Stimulated activated CD4-positive, alpha-beta T cell treated with anti-CD3 and anti-CD28 coated beads, Interleukin-2, amount 100 ng/mL, for 24 hours (primary cell): ENCODE measurements around the gene TCP11L1.
"Not testable (repeated sequence)": the region's sequence is repeated elsewhere in the genome, so short reads cannot be mapped to it uniquely, and the experiment has no call there.

Source experiments
- DNase-seq, 2 donors: peaks; one replicate each; pipeline ENCODE4 v3.0.0-alpha.2; 2020

The TCP11L1 gene

GRCh38 chr11:33033493-33033892, 5.9 kb upstream of the TCP11L1 start:
- no peak for DNase-seq

GRCh38 chr11:33035011-33035410, 4.4 kb upstream of the TCP11L1 start:
- no peak for DNase-seq

- peak; percentile 51 for DNase-seq
Measured at GRCh38 chr11:33040033-33040861, 875 bp downstream of the TCP11L1 start.

DNA sequence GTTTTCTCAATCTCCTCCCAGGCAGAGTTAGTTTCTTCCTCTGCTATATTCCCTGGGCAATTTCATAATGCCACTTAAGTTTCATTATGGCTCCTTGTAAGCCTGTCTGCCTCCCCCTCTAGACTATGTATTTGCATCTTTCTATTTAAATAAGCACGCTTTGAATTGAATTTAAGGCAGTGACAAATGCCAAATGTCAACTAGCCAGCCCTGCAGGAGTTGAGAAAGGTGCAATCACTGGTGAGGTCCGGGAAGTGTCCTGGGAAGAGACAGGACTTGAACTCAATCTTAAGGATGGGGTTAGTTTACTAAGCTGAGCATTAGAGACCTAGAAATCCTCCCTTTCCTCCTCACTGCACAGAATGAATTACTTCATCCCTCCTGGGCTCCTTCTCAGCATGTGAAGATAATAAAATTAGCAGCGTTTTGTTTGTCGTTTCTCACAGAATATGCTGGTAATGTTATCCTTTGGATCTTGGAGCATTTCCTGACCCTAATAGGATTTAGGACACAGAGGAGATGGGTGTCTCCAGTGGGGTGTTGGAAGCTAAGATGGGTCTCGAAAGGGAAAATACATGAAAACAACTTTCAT, 1.6 kb downstream of the TCP11L1 start:
- no peak for DNase-seq

DNA sequence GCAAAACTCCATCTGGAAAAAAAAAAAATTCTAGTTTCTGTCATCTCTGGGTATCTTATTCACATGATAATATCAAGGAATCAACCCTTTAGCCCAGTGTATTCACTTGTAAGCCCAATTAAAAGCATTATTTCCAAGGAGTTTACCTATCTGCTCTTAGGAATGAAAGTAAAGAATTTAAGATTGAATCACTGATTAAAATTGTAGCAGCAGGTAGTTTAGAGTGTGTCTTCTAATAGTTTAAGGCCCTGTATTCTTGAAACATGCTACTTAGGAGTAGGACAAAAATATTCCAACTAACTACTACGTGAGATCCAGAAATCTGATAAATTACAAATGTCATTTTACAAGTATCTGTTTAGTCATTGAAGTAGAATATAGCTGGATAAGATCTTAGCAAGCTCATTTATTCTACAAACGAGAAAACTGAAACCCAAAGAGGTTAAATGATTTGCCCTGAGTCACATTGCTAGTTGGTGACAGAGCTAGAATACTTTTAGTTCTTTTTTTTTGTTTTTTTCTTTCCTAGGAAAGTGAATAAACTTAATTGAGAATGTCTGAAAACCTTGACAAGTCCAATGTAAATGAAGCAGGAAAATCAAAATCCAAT, 4.0 kb downstream of the TCP11L1 start:
- DNase-seq, result no peak

GRCh38 chr11:33044285-33044756, 4.9 kb downstream of the TCP11L1 start:
- DNase-seq, result no peak

- no peak for DNase-seq
Measured at GRCh38 chr11:33045551-33046255, 6.3 kb downstream of the TCP11L1 start.

DNA sequence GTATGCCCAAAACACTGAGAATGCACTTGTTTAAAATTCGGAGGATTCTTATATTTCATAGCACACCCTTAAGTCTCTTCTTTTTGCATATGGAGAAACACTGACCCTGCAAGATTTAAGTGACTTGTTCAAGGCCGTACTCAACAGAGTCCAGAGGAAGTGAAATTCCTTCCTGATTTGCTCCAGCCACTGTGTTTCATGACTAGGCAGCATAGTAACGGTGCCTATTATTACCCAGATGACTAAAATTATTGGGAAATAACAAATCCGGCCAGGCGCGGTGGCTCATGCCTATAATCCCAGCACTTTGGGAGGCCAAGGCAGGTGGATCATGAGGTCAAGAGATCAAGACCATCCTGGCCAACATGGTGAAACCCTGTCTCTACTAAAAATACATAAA, 9.3 kb downstream of the TCP11L1 start:
- not testable (repeated sequence) for DNase-seq

DNA sequence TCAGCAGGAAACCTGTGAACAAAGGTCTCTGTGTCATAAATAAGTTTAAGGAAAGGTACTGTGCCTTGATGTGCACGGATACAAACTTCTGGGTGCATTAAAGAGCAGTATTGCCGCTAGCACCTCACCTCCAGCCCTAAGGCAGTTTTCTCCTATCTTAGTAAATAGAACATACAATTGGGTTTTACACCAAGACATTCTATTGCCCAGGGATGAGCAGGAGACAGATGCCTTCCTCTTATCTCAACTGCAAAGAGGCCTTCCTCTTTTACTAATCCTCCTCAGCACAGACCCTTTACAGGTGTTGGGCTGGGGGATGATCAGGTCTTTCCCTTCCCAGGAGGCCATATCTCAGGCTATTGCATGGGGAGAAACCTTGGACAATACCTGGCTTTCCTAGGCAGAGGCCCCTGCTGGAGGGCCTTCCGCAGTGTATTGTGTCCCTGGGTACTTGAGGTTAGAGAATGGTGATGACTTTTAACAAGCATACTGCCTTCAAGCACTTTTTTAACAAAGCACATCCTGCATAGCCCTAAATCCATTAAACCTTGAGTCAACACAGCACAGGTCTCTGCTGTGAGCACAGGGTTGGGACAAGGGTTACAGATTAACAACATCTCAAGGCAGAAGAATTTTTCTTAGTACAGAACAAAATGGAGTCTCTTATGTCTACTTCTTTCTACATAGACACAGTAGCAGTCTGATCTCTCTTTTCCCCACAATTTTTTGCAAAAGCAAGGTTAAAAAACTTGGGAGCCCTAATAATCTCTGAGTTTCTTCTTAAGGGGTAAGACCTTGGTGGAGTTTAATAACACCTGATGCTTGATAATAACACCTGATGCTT, 10.4 kb downstream of the TCP11L1 start:
- not testable (repeated sequence) for DNase-seq

DNA sequence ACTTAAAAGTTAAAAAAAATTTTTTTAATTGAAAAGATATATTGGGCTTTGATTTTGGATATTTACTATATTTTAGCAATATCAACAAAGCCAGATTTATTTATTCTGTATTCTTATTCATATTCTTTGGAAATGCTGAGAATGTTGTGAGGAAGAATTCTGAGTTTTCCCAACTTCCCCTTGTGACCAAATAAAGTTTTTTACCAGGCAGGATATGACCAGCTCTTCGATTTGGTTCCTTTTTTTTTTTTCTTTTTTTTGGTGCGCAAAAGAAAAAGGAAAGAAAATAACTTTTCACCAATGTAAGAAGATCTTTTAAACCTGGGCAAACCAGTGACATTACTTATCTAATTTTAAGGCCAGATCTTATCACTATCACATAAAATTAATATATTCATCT, 12.9 kb downstream of the TCP11L1 start:
- DNase-seq, result no peak

DNA sequence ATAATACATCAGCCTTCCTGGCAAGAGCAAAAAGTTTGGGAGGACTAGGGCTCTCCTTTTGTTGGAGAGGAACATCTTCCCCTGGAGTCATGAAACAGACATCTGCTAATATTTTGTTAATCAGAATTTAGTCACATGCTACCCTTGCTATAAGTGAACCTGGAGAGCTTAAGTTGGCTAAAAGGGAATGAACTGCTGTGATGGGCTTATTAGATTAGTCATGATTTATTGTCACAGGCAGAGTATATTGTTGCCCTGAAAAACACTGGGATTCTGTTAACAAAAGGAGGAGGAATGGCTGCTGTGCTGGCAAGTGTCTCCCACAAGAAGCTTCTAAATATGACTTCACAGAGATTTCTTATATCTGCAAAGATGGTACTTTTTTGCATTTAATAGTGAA, 16.0 kb downstream of the TCP11L1 start:
- no peak for DNase-seq

GRCh38 chr11:33057284-33057683, 17.9 kb downstream of the TCP11L1 start:
- DNase-seq, result no peak

DNA sequence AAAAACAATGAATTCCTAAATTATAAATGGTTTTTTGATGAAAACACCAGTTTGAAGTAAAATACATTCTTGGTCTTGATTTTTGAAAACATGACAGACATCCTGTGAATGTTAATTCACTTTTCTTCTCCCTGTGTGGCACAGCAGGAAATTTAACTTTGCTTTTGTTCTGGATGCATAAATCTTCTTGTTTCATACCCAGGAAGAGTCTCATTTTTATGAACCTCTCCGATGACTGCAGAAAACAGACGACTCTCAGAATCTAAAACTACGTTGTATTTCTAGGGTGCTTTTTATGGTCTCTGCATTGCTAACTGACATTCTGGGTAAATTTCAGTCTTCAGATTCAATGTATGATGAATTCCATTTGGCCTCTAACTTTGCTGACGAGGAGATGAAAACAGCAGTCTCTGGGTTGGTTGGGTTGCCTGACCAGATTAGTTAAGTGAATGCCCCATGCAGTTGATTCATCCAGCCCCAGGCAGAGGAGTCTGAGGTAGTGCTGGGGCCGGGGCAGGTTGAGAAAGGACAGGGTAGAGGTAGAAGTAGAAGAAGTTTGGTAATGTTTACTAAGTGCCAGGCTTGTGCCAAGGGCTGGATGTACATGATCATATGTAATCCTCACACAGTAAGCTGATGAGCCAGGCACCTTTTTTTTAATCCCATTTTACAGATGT, 20.1 kb downstream of the TCP11L1 start:
- no peak for DNase-seq

GRCh38 chr11:33060271-33060670, 20.9 kb downstream of the TCP11L1 start:
- DNase-seq, result no peak

GRCh38 chr11:33062137-33062536, 22.8 kb downstream of the TCP11L1 start:
- DNase-seq, result no peak

- no peak for DNase-seq
Measured at GRCh38 chr11:33063326-33063881, 24.0 kb downstream of the TCP11L1 start.

GRCh38 chr11:33064033-33064825, 24.9 kb downstream of the TCP11L1 start:
- no peak for DNase-seq

DNA sequence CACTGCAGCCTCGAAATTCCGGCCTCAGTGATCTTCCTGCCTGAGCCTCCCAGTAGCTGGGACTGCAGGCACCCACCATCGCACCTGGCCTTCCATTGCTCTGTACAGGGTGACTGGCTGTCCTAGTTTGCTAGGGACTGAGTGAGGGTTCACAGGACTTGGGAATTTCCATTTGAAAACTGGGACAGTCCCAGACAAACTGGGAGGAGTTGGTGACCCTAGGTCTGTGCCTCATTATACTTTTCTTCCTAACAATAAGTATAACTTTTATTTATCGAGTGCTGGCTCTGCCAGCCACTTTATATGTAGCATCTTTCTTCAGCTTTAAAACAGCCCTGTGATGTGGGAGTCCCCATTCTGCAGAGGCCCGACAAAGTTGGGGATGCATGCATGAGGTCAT, 25.5 kb downstream of the TCP11L1 start:
- DNase-seq, result no peak

DNA sequence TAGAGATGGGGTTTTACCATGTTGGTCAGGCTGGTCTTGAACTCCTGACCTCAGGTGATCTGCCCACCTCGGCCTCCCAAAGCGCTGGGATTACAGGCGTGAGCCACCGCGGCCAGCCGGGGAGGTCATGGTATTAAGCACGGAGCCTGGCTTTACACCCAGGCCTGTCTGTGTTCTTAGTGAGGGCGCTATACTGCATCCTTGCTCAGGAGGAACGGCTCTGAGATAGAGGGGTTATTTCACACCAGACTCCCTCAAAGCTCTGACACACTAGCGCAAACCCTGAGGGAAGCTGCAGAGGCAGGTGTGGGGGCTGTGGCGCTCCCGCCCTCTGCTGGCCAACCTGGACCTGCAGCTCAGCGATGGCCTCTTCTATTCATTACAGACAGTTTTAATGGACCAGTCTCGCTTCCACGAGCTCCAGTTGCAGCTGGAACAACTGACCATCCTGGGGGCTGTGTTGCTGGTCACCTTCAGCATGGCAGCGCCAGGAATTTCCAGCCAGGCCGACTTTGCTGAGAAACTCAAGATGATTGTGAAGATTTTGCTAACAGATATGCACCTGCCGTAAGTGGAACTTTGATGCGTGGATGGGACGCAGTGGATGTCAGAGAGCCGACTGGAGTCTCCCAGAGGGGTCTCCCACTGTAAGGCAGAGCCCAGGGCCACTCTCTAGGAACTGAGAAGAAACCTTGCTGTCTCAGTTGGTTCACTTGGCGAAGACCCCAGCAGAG, 26.2 kb downstream of the TCP11L1 start:
- peak; percentile 75 to 78 for DNase-seq

DNA sequence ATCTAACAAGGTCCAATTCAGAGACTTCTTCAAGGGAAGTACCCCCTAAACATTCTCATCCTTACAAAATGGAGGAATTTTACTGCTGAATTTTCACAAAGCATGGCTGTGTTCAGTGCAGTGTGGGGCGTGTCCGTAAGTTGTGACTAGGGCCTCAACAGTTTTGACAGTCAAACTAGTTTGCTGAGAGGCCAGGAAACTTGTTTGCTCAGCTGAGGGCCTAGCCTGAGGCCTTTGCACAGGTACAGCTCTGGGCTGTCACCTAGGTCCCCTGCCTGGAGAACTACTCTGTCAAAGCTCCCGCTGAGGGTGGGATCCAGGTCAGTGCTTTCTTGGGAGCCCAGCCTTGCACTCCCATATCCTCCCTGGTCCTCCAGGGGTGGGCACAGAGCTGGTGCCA, 27.9 kb downstream of the TCP11L1 start:
- DNase-seq, result no peak
